Measurements from ENCODE around the gene SLC2A5.

DNA sequence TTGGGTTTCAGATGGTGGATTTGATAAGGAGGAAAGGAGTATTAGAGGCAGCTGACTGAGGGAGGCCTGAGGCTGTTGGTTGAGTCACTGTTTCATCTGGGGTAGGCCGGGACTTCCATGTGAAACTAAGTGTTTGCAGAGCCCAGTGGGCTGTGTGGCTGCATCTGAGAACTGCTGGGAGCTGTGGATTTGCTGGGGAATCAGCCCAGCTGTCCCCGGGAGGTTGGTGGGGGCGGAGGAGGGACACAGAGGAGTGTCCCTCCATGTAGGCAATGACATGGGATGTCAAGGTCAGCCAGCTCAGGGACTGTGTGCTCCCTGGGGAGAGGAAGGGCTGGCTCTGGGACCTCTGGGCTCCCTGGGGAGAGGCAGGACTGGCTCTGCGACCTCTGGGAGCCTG, 79.6 kb downstream of the SLC2A5 start:
- TF ChIP-seq CTCF (IDR thresholded peaks at IDR 0.05) (no peak), POLR2A (IDR thresholded peaks at IDR 0.05) (no peak)

Measured in adrenal gland (tissue), 5 donors.